Stimulated activated CD4-positive, alpha-beta T cell treated with anti-CD3 and anti-CD28 coated beads, Interleukin-12 subunit alpha, Interleukin-12 subunit beta, amount 100 ng/mL, for 4 hours (primary cell): ENCODE results near the gene DNAJC1.

Experiments
- DNase-seq: peaks from one replicate; pipeline ENCODE4 v3.0.0-alpha.2; 2020

DNAJC1 gene

DNA sequence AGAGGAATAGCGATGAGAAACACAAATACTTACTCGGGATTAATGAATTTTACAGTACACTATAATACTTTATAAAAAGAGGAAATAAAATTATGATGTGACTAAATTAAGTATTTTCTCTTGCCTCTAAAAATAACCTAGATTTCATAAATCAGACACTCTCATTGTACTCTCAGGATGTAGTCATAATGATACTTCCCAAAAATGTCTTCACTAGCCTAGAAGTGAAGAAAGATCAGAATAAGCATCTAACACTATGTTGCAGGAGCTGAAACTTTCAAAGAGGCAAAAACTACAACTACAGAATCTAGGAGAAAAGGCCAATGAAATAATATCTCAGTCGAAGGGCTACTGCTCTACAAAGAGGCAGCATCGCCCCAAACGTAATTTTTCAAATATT is 49.4 kb downstream of the DNAJC1 start:
- DNase-seq, result no peak

DNA sequence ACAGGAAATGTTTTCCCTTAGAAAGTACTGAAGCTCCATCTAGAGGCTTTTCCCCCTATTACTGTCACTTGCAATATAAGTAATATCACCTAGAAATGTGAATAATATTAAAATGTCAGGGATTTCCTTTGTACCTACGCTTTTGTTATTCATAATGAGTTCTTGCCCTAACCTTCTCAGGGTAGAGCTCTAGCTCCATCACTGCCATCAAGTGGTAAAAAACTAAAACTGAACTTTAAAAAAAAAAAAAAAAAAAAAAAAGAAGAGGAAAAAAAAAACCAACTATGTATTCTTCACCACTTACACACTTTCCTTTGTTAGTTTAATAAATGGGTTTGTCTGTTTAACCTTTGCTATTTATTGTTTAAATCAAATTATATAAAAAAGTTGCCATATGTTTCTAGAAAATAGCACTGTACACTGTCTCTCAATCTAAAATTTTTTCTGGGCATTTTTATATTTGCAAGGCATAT is 49.9 kb downstream of the DNAJC1 start:
- no peak for DNase-seq

DNA sequence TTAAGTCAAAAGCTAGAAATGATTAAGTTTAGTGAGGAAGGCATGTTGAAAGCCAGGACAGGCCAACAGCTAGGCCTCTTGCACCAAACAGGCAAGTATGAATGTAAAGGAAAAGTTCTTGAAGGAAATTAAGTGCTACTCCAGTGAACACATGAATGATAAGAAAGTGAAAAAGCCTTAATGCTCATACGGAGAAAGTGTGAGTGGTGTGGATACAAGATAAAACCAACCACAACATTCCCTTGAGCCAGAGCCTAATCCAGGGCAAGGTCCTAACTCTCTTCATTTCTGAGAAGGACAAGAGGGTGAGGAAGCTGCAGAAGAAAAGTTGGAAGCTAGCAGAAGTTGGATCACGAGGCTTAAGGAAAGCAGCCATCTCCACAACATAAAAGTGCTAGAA is 53.0 kb downstream of the DNAJC1 start:
- DNase-seq, result no peak

DNA sequence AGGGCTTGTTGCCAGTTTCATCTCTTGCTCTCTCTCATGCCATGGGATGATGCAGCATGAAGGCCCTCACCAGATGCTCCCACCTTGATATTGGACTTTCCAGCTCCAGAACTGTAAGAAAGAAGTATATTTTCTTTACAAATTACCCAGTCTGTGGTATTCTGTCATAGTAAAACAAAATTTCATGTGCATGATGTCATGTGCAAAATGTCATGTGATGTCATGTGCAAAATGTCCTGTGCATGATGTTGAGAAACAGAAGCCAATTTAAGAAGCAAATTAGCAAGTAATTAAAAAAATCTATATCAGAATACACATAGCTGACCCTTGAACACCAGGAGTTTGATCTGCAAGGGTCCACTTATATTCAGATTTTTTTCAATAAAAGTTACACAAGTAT is 56.6 kb downstream of the DNAJC1 start:
- no peak for DNase-seq

DNA sequence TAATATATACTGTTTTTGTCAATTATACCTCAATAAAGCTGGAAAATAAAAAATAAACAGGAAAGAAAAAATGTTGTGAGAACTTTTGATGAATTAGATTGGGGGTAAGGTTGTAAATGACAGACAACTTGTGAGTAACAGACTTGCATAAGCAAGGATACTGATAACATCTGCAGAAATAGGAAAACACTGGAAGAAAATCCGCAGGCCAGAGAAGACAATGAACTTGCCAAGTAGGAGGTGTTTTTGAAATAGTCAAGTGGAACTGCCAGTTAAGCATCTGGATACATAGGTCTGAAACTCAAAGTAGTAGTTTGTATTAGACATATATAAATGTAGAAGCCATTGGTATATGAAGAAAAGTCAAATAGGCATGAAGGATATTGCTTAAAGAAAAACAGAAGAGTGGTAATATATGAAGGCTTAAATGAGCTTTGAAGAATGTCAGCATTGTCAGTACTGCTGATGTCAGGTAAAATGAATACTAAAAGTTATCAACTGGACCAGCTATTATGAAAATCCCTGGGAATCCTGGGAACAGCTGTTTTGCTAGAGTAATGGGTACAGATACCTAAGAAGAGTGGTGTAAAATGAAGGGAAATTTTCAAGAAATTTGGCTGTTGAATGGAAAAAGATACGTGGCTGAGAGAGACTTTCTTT is 58.7 kb downstream of the DNAJC1 start:
- no peak for DNase-seq

DNA sequence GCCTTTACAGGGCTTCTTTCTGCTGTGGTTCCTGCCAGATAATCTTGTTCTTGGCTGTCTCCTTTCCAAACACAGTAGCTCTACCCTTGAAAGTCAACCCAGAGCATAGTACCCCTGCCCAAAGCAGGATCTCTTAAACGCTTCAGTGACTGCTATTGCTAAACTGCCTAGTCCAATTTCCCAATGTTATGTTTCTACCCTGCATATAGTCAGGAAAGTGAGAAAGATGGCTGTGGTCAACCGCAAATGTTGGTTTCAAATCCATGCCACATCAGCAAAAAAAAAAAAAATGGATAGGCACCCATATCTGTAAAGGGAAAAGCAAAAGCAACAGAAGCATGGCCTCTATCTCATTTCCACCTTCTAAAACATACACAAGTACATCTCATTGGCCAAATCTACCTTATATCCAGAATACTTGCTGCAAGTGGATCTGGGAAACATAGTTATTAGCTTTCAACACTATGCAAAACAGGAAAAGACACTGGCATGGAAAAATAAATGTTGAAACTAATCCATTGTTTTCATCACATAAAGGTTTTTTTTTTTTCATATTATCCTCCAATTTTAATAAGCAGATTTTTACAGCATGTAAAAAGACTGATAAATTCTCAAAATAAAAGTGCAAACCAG is 59.8 kb downstream of the DNAJC1 start:
- DNase-seq, result no peak

DNA sequence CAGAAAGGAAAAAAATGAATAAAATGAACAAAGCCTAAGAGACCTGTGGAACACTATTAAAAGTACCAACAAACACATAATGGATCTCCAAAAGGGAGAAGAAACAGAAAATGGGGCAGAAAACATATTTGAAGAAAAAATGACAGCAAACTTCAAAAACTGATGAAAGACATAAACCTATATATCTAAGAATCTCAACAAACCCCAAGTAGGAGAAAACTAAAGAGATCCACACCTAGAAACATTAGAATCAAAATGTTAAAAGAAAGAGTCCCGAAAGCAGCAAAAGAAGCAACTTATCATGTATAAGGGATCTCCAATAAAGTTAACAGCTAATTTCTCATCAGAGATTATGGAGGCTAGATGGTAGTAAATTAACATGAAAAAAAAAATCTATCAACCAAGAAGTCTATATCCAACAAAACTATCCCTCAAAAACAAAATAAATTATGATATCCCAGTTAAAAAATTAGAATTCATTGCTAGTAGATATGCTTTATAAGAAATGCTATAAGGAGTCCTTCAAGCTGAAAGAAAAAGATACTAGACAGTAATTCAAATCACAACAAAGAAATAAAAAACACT is 68.0 kb downstream of the DNAJC1 start:
- DNase-seq, result no peak

DNA sequence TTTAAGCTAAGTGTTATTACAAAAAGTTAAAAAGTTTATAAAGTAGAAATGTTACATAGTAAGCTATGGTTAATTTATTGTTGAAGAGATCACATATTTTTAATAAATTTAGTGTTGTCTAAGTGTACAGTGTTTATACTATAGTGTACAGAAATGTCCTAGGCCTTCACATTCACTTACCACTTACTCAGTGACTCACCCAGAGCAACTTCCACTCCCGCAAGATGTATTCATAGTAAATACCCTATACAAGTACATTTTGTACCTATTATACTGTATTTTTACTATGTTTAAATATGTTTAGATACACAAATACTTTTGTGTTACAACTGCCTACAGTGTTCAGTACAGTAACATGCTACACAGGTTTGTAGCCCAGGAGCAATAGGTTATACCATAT is 69.2 kb downstream of the DNAJC1 start:
- no peak for DNase-seq

DNA sequence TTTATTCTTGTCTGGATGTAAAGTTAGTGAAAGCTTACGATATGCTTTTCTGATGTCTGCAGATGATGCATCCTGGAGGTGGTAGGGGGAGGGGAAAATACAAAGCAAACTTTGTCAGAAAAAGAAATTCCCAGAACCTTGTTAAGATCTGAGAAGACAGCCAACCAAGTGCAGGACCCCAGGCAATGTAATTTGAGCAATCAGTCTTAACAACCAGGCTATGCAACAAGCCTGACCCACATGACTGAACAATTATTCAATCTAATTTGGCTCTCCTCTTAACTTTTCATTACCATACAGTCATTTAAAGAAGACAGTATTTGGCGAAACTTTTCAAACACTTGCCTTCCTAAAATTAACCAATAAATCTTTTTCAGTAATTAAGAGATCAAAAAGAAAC is 74.5 kb downstream of the DNAJC1 start:
- DNase-seq, result no peak

DNA sequence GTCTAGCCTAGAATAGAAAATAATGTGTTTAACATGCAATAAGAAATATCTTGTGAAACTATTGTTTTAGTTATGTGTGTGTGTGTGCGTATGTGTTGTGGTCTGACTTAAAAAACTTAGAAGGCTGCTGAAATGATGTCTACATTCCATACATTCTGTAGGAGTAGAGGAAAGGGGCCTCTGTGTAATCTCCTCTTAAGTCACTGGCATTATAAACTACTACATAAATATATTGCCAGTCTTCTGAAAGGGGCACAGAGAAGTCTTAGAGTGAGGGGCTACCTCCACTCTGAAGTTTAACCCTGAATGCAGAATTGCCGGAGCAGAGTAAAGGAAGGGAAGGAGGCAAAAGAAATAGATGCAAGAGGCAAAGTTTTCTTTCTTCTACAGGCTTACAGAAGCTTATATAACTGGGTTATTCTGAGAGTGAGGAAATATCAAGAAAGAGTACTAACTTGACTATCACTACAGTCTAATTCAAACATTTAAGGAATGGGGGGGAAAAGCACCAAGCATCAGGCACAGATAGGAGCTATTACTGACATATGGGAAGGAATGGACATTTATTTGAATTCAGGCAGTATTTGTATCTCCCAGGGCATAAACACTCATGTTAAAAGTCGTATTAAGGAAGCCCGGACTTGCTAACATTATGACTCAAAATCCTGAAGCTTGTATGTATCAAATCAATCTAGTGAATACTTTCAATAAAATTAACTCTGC is 75.7 kb downstream of the DNAJC1 start:
- no peak for DNase-seq

DNA sequence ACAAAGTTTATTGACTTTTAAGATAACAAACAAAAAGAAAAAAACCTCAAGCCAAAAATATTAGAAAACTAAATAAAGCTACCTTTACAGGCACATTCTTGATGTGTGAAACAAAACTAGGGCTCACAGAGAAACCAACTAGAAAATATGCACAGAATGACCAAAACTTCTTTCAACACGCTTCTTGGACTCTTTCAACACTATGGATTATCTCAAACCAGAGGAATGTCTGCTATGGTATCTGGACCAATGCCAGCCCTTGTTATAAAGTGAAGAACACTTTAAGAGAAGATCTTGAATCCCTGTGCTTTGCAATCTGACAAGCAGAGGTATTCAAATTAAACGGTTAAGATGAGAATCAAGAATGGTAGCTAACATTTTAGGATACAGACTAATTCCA is 76.6 kb downstream of the DNAJC1 start:
- no peak for DNase-seq

DNA sequence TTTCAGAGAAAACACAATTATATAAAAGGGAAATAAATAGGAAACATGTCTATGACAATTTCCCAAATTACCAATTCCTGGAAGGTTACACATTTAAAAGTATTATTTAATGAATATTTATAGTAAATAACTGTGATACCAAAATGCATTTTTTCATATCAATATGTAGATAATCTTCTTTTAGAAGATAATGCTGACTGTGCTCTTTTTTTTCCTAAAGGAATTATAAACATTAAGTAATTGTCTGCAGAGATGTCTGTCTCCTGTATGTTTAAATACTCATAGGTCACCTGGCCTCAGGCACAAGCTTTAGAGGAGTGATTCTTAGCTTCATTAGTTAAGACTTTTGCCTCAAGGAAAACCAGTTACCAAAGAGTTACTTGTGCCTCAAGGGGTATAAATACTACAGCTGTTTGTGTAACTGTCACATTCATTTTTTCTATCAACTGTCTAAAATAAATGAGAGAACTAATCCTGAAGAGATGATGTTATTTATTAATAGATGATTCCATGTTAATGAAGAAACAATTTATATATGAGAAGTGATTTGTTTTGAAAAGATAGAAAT is 77.1 kb downstream of the DNAJC1 start:
- no peak for DNase-seq

DNA sequence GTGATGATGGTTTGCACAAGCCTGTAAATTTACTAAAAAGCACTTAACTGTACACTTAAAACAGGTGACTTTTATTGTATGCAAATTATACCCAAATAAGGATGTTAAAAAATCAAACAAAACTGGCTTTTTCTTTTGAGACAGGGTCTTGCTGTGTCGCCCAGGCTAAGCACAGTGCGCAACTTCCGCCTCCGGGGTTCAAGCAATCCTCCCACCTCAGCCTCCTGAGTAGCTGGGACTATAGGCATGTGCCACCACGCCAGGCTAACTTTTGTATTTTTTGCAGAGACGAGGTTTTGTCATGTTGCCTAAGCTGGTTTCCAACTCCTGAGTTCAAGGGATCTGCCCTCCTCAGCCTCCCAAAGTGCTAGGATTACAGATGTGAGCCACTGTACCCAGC is 77.7 kb downstream of the DNAJC1 start:
- DNase-seq, result no peak

DNA sequence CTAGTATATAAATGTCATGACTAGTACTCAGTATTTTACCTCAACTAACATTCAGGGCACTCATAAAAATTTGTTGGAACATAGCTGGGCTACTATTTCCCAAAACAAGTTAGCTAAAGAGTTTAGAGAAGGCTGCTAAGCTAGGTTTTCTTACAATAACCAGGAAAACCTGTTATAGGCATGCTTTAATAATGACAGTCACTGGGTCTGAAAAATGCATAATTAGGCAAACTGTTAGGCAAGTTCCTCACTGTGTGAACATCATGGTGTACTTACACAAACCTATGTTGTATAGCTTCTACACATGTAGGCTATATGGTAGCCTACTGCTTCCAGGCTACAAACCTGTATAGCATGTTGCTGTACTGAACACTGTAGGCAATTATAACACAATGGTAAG is 79.0 kb downstream of the DNAJC1 start:
- no peak for DNase-seq

DNA sequence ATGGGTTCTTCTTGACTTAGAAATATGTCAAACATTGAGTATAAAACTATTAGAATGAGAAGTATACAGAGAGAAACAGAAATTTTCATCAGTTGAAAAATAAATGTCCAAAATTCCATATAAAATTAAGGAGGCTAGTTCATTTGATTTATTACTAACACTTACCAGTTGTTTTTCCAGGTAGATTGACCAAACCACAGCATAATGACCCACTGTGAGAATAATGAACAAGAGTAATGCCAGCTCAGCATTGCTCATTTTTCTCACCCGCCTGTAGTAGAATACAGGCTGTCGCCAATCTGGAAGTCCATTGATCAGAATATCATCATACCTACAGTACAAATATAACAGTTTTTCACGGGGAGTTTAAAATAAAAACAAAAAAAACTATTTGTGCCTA is 82.9 kb downstream of the DNAJC1 start:
- DNase-seq, result no peak

DNA sequence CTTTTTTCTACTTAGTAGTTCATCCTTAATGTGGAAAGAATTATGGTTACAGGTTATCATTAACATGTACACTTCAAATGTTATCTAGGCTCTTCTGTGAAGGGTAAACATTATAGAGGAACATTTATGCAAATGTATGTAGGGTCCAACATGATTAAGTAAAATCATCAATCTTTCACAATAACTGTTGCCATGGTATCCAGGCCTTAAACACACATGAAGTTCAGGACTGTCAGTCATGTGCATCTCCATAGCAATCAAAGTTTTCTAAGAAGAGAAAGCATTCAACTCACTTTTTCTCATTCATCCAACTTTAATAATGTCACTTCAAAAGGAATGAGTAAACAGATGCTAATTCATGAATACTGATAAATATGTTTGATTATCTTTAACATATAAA is 83.6 kb downstream of the DNAJC1 start:
- no peak for DNase-seq

DNA sequence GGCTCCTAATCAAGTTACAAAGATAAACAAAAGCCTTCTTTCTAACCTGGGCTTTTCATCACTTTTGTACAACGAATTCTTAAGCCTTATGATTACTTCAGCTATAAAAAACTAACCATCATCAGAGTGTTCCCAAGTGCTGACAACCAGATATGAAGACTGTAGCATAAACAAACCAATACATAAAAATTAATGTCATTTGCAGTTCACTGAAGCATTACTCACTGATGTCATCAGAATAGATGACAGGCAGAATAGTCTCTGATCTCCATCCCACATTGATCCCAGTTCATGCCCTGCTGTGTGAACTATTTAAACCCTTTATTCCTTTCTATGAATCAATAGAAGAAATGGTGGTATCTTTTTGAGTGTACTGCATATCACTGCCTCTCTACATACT is 84.4 kb downstream of the DNAJC1 start:
- no peak for DNase-seq

DNA sequence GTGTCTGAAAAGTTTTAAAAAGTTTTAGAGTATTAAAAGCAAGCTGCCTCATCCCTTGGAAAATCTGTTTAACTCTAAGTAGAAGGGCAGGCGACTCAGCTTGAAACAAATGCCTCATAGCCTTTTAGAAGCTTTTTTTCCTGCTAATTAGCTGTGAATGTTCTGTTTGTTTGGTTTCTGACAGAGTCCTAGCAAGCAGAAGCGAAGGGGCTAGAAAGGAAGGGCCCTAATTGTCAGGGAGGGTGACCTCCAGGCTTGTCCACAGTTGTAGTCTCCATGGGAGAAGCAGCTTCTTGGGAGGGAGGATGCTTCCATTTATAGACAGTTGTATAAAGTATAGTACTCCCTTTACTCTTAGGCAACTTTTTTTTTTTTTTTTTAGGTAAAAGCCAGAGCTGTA is 90.9 kb downstream of the DNAJC1 start:
- DNase-seq, result no peak

DNA sequence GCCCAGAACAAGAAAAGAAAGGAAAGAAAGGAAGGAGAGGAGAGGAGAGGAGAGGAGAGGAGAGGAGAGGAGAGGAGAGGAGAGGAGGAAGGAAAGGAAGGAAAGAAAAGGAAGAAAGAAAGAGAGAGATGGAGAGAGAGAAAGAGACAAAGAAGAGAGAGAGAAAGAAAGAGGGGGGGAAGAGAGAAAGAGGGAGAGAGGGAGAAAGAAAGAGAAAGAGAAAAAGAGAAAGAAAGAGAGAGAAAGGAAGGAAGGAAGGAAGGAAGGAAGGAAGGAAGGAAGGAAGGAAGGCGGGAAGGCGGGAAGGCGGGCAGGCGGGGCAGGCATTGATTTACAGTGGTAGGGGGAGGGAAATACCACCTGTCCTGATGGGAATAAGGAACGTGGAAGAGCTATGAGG is 92.7 kb downstream of the DNAJC1 start:
- no peak for DNase-seq

DNA sequence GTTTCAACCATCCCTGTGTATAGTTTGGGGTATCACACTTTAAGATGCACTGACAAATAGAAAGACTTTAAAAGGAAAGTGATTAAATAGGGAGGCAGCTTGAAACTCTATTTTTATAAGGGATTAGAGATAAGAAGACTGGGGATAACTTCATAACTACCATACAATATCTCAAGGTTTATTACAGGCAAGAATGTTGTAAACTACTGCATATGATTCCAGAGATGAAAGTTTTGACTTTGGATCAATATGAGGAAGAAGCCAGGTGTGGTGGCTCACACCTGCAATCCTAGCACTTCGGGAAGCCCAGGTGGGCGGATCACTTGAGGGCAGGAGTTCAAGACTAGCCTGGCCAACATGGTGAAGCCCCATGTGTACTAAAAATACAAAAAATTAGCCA is 96.1 kb downstream of the DNAJC1 start:
- no peak for DNase-seq

DNA sequence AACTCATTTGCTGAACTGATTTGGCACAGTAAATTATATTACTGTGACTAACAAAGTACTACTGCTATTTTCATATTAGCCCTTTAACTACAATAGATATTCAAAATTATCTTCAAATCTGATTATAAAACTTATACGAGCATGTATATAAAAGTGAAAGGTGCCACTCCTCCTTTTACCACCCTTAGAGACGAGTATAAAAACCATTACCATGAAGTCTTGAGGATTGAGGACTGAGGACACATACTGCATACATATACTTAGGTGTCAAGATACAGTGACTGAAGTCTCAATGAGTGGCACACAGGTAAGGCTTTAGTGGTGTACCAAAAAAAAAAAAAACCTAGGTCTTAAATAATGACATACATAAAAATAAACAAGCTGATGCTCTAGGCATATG is 98.6 kb downstream of the DNAJC1 start:
- DNase-seq, result no peak

DNA sequence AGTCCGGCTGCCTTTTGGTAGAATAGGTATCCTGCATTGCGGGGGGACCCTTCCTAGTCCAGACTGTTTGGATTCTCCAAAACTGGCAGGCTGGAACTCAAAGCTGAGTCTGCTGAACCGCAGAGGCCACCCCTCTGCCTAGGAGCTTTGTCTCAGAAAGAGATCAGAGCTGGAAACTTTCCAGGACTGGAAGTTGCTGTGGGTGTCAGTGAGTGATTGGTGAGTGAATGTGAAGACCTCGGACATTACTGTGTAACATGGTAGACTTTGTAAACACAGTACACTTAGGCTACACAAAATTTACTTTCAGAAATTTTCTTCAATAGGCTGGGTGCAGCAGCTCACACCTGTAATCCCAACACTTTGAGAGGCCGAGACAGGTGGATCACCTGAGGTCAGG is 103.8 kb downstream of the DNAJC1 start:
- DNase-seq, result no peak

DNA sequence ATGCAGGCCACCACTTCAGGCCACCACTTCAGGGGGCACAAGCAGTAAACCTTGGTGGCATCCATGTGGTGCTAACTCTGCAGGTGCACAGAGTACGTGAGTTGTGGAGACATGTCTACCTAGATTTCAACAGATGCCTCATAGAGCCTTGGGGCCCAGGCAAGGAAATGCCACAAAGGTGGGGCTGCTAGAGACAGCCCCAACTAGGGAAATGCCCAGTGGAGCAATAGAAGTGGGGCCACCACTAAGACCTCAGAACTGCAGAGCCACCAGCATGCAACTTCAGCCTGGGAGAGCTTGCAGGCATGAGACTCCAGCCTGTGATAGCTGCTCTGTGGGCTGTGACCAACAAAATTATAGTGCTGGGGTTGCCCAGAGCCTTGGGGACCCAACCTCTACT is 107.6 kb downstream of the DNAJC1 start:
- no peak for DNase-seq
